Measurements from ENCODE around the gene LYPD1. TPM values are rescaled to one million over a fixed set of nuclear protein-coding genes. Genes with fewer than 3 reads are reported as not detected.

The LYPD1 gene
- total RNA-seq, 6 experiments from 2014 or later: 0.27 to 1.5 (median 0.81) TPM; not detected in 1

DNA sequence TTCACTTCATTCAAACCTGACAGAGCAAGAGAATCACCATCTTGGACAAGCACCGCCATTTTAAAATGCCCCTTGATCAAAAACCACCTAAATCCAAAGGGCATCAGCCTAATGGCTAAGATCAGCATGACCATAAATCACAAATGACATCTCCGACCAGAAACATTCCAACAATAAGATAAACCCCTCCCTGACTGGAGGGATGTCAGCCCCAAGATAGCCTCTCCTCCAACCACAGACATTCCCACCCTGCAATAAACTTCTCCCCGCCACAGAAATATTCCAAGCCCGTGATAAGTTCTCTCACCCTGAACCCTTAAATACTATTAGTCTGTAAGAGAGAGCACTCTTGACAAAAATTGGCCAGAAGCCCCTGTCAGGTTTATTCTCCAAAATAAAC lies 21.6 kb upstream of the LYPD1 start:
- DNase-seq (no peak), ATAC-seq (no peak)
- intact Hi-C loops (cut with DNase I): no loop called here
- H3K27me3 ChIP-seq: no peaks in the 10 kb centered on the region
- no peak overlapping the region for H3K4me3 ChIP-seq
- no peak for TF ChIP-seq POLR2A (IDR thresholded peaks at IDR 0.05)
- TF ChIP-seq, protein P1, sequence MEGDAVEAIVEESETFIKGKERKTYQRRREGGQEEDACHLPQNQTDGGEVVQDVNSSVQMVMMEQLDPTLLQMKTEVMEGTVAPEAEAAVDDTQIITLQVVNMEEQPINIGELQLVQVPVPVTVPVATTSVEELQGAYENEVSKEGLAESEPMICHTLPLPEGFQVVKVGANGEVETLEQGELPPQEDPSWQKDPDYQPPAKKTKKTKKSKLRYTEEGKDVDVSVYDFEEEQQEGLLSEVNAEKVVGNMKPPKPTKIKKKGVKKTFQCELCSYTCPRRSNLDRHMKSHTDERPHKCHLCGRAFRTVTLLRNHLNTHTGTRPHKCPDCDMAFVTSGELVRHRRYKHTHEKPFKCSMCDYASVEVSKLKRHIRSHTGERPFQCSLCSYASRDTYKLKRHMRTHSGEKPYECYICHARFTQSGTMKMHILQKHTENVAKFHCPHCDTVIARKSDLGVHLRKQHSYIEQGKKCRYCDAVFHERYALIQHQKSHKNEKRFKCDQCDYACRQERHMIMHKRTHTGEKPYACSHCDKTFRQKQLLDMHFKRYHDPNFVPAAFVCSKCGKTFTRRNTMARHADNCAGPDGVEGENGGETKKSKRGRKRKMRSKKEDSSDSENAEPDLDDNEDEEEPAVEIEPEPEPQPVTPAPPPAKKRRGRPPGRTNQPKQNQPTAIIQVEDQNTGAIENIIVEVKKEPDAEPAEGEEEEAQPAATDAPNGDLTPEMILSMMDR (IDR thresholded peaks at IDR 0.05): no peak
- H3K36me3 ChIP-seq: no peaks in the 10 kb centered on the region
- H3K4me1 ChIP-seq: no peaks in the 10 kb centered on the region
- H3K27ac ChIP-seq: no peak overlapping the region
- 85% methylated on average over 4 of the region's 4 CpGs for WGBS (ENCODE audit: insufficient coverage, low coverage, low lambda C conversion rate, missing lambda C conversion rate)
- H3K9me3 ChIP-seq: no peaks in the 10 kb centered on the region

DNA sequence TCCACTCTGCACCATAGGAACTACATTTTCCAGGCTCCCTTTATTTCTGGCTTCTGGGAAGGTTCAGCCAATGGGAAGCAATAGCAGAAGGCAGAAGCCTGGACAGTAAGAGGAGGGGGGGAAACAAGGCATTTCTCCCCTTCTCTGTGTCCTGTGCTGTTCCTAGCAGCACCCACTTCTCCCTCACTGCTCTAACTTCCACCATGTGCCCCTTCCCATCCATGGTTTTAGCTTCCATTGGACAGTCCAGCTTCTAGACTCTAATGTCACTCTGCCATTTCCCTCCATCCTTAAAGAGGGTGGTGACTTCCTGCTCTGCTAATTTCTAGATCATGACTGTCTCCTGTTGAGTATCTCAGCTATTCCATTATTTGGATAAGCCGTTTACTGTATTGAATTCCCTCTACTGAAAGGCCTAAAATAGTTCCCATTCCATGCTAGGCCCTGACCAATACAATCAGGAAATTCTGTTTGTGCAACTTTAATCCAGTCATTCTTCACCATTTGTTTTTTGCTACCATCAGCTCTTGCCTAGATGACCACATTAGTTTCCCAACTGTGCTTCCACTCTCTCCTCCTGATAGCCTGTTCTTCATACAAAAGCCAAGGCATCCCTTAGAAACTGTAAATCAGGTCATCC lies 20.8 kb upstream of the LYPD1 start:
- Histone ChIP-seq H3K27ac (no peak overlapping the region), H3K9me3 (no peaks in the 10 kb centered on the region), H3K27me3 (no peaks in the 10 kb centered on the region), H3K36me3 (no peaks in the 10 kb centered on the region), H3K4me3 (no peak overlapping the region), H3K4me1 (no peaks in the 10 kb centered on the region)
- DNase-seq: no peak
- TF ChIP-seq, protein P1 (IDR thresholded peaks at IDR 0.05): no peak
- no peak for TF ChIP-seq POLR2A (IDR thresholded peaks at IDR 0.05)
- ATAC-seq: no peak
- WGBS (ENCODE audit: insufficient coverage, low coverage, low lambda C conversion rate, missing lambda C conversion rate): 50% methylated on average over 1 of the region's 1 CpG
- intact Hi-C loops (cut with DNase I): no loop called here

DNA sequence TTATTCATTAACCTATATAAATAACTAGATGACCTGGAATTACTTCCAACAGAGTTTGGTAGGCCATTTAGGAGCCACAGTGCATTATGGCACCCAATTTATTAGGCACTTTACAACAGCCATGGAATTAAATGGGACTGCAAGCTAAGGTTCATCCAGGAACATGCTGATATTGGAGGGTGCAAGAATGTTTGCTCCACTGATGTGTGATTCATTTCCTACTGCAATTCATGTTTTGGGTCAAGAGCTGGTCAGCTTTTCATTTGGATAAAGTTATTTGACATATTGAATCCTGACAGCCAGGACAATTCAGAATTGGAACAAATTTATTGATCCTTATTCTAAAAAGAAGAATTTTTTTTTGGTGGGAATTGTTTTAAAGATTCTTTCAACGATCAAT lies 11.8 kb upstream of the LYPD1 start:
- Histone ChIP-seq H3K4me1 (no peaks in the 10 kb centered on the region), H3K9me3 (no peaks in the 10 kb centered on the region), H3K4me3 (no peak overlapping the region), H3K36me3 (no peaks in the 10 kb centered on the region), H3K27ac (no peak overlapping the region), H3K27me3 (no peaks in the 10 kb centered on the region)
- ATAC-seq: peak in 1 of 4 donors; percentile 18
- TF ChIP-seq POLR2A (IDR thresholded peaks at IDR 0.05): no peak
- TF ChIP-seq, protein P1 (IDR thresholded peaks at IDR 0.05): no peak
- DNase-seq: no peak
- intact Hi-C loops (cut with DNase I): no loop called here
- WGBS (ENCODE audit: insufficient coverage, low coverage, low lambda C conversion rate, missing lambda C conversion rate): 93% methylated on average over 1 of the region's 1 CpG

DNA sequence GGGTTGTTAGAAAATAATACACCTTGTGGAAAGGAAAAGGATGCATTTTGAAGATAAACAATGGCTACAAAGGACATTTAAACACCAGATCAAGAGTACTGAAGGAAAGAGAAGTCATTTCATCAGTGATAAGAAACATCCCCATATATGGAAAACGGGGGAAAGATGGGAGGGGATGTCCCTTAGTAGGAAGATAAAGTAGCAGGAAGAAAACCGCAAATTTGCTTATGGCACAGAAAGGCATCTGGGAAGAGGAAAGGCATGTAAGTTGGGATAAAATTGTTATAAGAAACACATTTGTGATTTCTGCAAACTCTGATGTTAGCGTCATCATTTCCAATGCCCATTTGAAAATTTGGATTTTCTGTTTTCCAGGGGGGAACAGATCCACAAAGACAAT lies 10.5 kb upstream of the LYPD1 start:
- DNase-seq (no peak), ATAC-seq (no peak)
- intact Hi-C loops (cut with DNase I): no loop called here
- no peaks in the 10 kb centered on the region for H3K4me1 ChIP-seq
- H3K4me3 ChIP-seq: no peak overlapping the region
- WGBS (ENCODE audit: insufficient coverage, low coverage, low lambda C conversion rate, missing lambda C conversion rate): 59% methylated on average over 3 of the region's 3 CpGs
- H3K27me3 ChIP-seq: no peaks in the 10 kb centered on the region
- no peak overlapping the region for H3K27ac ChIP-seq
- no peaks in the 10 kb centered on the region for H3K36me3 ChIP-seq
- no peaks in the 10 kb centered on the region for H3K9me3 ChIP-seq
- no peak for TF ChIP-seq POLR2A (IDR thresholded peaks at IDR 0.05)
- TF ChIP-seq, protein P1 (IDR thresholded peaks at IDR 0.05): no peak

Measured in right lobe of liver (tissue), 6 donors.